ENCODE results near the gene HK1.

GRCh38 chr10:69413221-69413865 is 135.0 kb downstream of the HK1 start:
- TF ChIP-seq GLIS3 (CRISPR knock-in tag; IDR thresholded peaks at IDR 0.05) (no peak), SNAI2 (CRISPR knock-in tag; IDR thresholded peaks at IDR 0.05) (no peak)
